OCI-LY1 (cell line): ENCODE results near the gene LRCH1.

Experiments
- H2AFZ ChIP-seq: fragments of 200-600 bp; sonication (generic), shearing (Covaris generic); 2 replicates; pipeline ENCODE4 v1.6.0; 2014; ENCODE audit warnings: antibody characterized with exemption, mild to moderate bottlenecking, low read length
- H3F3A ChIP-seq: fragments of 200-600 bp; sonication (generic), shearing (Covaris generic); 2 replicates; pipeline ENCODE4 v1.6.0; 2014; ENCODE audit warnings: mild to moderate bottlenecking, antibody characterized with exemption, low read length, moderate library complexity; ENCODE audit not compliant: insufficient read depth
- H3K27ac ChIP-seq: fragments of 200-600 bp; sonication (generic); 2 replicates; pipeline ENCODE4 v1.5.1; 2014; ENCODE audit warnings: low read length, mixed run types, mild to moderate bottlenecking, low read depth; ENCODE audit not compliant: poor library complexity, severe bottlenecking
- H3K27me3 ChIP-seq: fragments of 200-600 bp; sonication (generic); 2 replicates; pipeline ENCODE4 v1.6.0; 2014; ENCODE audit warnings: antibody characterized with exemption, mild to moderate bottlenecking, low read length, moderate library complexity; ENCODE audit not compliant: insufficient read depth
- H3K36me3 ChIP-seq: fragments of 200-600 bp; sonication (generic); 2 replicates; pipeline ENCODE4 v1.6.1; 2014; ENCODE audit warnings: mild to moderate bottlenecking, antibody characterized with exemption, low read length, moderate library complexity, mixed read lengths; ENCODE audit not compliant: insufficient read depth
- H3K4me1 ChIP-seq: fragments of 200-600 bp; sonication (generic); 2 replicates; pipeline ENCODE4 v1.5.1; 2014; ENCODE audit warnings: mild to moderate bottlenecking, low read length, moderate library complexity; ENCODE audit not compliant: insufficient read depth, severe bottlenecking
- H3K4me2 ChIP-seq: fragments of 200-600 bp; sonication (generic), shearing (Covaris generic); 2 replicates; pipeline ENCODE4 v1.6.1; 2014; ENCODE audit warnings: low read length
- H3K4me3 ChIP-seq: fragments of 200-600 bp; sonication (generic); 2 replicates; pipeline ENCODE4 v1.5.1; 2014; ENCODE audit warnings: low read length, low read depth, mild to moderate bottlenecking, mixed read lengths; ENCODE audit not compliant: poor library complexity, severe bottlenecking
- H3K79me2 ChIP-seq: fragments of 200-600 bp; shearing (Covaris generic); 2 replicates; pipeline ENCODE4 v1.6.1; 2016; ENCODE audit warnings: mixed run types, low read length, mixed read lengths; ENCODE audit not compliant: insufficient read depth
- H3K9ac ChIP-seq: fragments of 200-600 bp; sonication (generic), shearing (Covaris generic); 2 replicates; pipeline ENCODE4 v1.6.1; 2014; ENCODE audit warnings: mild to moderate bottlenecking, low read length, mixed read lengths
- H3K9me2 ChIP-seq: fragments of 200-600 bp; sonication (generic), shearing (Covaris generic); 2 replicates; pipeline ENCODE4 v1.6.1; 2014; ENCODE audit warnings: low read depth, mild to moderate bottlenecking, low read length, mixed read lengths
- H3K9me3 ChIP-seq: fragments of 200-600 bp; shearing (Covaris generic); 2 replicates; pipeline ENCODE4 v1.6.1; 2014; ENCODE audit warnings: low read length, mixed read lengths
- H4K20me1 ChIP-seq: fragments of 200-600 bp; sonication (generic), shearing (Covaris generic); 2 replicates; pipeline ENCODE4 v1.6.0; 2016; ENCODE audit warnings: mild to moderate bottlenecking, low read length; ENCODE audit not compliant: insufficient read depth
- EZH2 ChIP-seq: fragments of 200-600 bp; sonication (generic), shearing (Covaris generic); IDR thresholded peaks from 2 replicates; pipeline ENCODE4 v1.8.0; 2017; ENCODE audit warnings: borderline replicate concordance, mixed run types, mild to moderate bottlenecking, antibody characterized with exemption, low read length, moderate library complexity, mixed read lengths
- TF ChIP-seq, protein P1 (sequence below): fragments of 200-600 bp; sonication (generic), shearing (Covaris generic); IDR thresholded peaks from 2 replicates; pipeline ENCODE4 v1.5.1; 2017; ENCODE audit warnings: mild to moderate bottlenecking, antibody characterized with exemption, low read length, moderate library complexity, mixed read lengths

The LRCH1 gene

DNA sequence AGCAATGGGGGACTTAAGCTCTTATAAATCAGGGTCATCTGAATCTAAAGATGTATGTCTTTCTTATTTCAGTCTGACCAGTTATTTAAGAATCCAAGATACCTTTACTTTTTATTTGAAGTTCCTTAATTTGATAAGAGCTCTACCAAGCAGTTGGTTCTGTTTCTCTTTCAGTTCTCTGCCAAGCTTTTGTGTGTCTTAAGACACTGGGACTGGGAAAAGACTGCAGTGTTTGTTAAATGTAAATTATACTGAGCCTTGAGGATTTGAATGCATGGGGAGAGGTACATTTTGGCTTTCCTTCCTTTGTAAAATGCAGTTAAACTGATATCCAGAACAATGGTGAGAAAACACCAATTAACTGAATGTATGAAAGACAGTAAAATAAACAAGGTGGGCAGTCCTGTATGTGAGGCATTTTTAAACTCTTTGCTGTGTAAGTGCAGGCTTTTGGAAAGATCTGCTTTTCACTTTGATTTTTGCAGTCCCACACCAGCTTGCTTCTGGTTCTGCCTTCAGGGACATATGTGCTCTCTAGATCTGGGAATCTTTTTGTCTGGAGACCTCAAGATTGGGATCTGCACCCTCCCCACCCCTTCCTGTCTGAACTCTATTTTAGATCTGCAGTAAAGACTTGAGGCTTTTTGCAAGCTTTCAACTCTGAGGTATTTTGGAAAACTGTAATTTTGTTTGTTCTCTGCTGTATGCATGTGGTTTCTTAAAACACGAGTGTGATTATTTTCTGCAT lies 77.6 kb downstream of the LRCH1 start:
- no peak overlapping the region for H2AFZ ChIP-seq
- no peaks in the 10 kb centered on the region for H3K9me3 ChIP-seq
- H3K79me2 ChIP-seq, result no peaks in the 10 kb centered on the region
- no peaks in the 10 kb centered on the region for H3K36me3 ChIP-seq
- TF ChIP-seq, protein P1, sequence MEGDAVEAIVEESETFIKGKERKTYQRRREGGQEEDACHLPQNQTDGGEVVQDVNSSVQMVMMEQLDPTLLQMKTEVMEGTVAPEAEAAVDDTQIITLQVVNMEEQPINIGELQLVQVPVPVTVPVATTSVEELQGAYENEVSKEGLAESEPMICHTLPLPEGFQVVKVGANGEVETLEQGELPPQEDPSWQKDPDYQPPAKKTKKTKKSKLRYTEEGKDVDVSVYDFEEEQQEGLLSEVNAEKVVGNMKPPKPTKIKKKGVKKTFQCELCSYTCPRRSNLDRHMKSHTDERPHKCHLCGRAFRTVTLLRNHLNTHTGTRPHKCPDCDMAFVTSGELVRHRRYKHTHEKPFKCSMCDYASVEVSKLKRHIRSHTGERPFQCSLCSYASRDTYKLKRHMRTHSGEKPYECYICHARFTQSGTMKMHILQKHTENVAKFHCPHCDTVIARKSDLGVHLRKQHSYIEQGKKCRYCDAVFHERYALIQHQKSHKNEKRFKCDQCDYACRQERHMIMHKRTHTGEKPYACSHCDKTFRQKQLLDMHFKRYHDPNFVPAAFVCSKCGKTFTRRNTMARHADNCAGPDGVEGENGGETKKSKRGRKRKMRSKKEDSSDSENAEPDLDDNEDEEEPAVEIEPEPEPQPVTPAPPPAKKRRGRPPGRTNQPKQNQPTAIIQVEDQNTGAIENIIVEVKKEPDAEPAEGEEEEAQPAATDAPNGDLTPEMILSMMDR, result no peak
- no peak for TF ChIP-seq EZH2
- H3F3A ChIP-seq, result no peaks in the 10 kb centered on the region
- H3K4me3 ChIP-seq, result no peak overlapping the region
- H3K9me2 ChIP-seq, result no peaks in the 10 kb centered on the region
- no peak overlapping the region for H3K27ac ChIP-seq
- no peaks in the 10 kb centered on the region for H3K27me3 ChIP-seq
- no peak overlapping the region for H3K9ac ChIP-seq
- no peak overlapping the region for H3K4me2 ChIP-seq
- H3K4me1 ChIP-seq, result no peaks in the 10 kb centered on the region
- peaks cover 5% of the 10 kb centered on the region; the same call in 1 of the 2 replicates for H4K20me1 ChIP-seq

DNA sequence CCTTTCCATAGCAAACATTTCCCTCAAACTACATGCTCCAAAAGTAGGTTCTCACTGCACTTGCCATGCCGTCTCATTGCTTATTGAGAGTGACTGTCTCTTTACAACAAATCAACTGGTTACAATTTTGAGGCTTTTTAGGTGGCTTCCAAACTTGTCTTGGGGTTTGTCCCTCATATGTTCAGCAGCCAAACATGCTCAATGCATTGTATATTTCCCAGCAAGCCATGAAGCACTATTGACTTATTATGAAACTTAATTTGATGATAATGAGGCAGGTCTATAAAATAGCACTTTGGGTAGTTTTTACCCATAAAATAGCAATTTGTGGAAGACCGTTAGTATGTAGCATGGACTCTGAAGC lies 78.2 kb downstream of the LRCH1 start:
- no peaks in the 10 kb centered on the region for H3K27me3 ChIP-seq
- no peaks in the 10 kb centered on the region for H3K36me3 ChIP-seq
- H3K4me3 ChIP-seq, result no peak overlapping the region
- no peaks in the 10 kb centered on the region for H3K9me2 ChIP-seq
- no peak overlapping the region for H3K27ac ChIP-seq
- no peak for TF ChIP-seq EZH2
- TF ChIP-seq, protein P1, result no peak
- H3K4me1 ChIP-seq, result no peaks in the 10 kb centered on the region
- peaks cover 5% of the 10 kb centered on the region; the same call in 1 of the 2 replicates for H4K20me1 ChIP-seq
- H2AFZ ChIP-seq, result no peak overlapping the region
- no peak overlapping the region for H3K9ac ChIP-seq
- H3K79me2 ChIP-seq, result no peaks in the 10 kb centered on the region
- no peaks in the 10 kb centered on the region for H3F3A ChIP-seq
- no peaks in the 10 kb centered on the region for H3K9me3 ChIP-seq
- no peak overlapping the region for H3K4me2 ChIP-seq

DNA sequence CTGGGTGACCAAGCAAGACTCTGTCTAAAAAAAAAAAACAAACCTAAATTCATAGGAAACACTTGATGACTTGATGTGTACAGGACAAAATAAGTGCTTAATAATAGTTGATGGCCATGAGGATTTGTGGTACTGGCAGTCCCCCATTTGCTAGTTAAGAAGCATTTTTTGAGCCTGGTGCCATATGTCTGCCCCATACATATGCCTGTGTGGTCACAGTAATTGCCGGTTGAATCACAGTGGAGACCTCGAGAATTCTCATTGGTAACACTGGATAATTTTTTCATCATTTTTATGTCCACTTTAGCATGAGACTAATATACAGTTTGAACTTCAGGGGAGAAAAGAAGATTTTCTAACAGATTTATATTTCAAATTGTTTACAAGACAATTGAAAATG lies 79.2 kb downstream of the LRCH1 start:
- Histone ChIP-seq H3K27ac (no peak overlapping the region), H3K79me2 (no peaks in the 10 kb centered on the region), H4K20me1 (peaks cover 5% of the 10 kb centered on the region; the same call in 1 of the 2 replicates), H3K9me3 (no peaks in the 10 kb centered on the region), H3K36me3 (no peaks in the 10 kb centered on the region), H3K4me1 (no peaks in the 10 kb centered on the region), H3K9ac (no peak overlapping the region), H3K4me2 (no peak overlapping the region), H3F3A (no peaks in the 10 kb centered on the region), H3K27me3 (no peaks in the 10 kb centered on the region), H2AFZ (no peak overlapping the region), H3K9me2 (no peaks in the 10 kb centered on the region), H3K4me3 (no peak overlapping the region)
- TF ChIP-seq, protein P1, result no peak
- no peak for TF ChIP-seq EZH2
